ENCODE data around the gene HOATZ. TPM values are rescaled to one million over a fixed set of nuclear protein-coding genes. Genes with fewer than 3 reads are reported as not detected.

HOATZ gene
- total and polyA plus RNA-seq, 2 of the 13 experiments (the other 11 are each of a cell fraction or from before 2014, with no cell fraction given) = not detected

- TF ChIP-seq ZKSCAN1 (IDR thresholded peaks at IDR 0.05; ENCODE audit: low read length) = no peak
Observed at GRCh38 chr11:111528557-111528956, 14.0 kb downstream of the HOATZ start (continued).

- H3K27me3 ChIP-seq (ENCODE audit: control insufficient read depth in 1 of 2, insufficient read depth in 2 of 2, low read length in 2 of 2) = peaks cover 0 to 5% of the 10 kb centered on the region in 2 experiments; a peak in 3 of 5 replicates
- H3K4me3 ChIP-seq (replicated peaks in 1 of 3; ENCODE audit: insufficient read depth in 1 of 3, low read depth in 2 of 3, low read length in 3 of 3) = no peak overlapping the region
- H3K9me3 ChIP-seq (ENCODE audit: low read length) = no peaks in the 10 kb centered on the region
- no peaks in the 10 kb centered on the region for H4K20me1 ChIP-seq (ENCODE audit: insufficient read depth, low read length)
- no peak overlapping the region for H2AFZ ChIP-seq (ENCODE audit: low read length)
- no peaks in the 10 kb centered on the region for H3K79me2 ChIP-seq (ENCODE audit: insufficient read depth, low read length)
- intact Hi-C loops (cut with micrococcal nuclease; ENCODE audit: unreplicated experiment) = no loop called here
- BruUV-seq (replicated peaks) = no TSS peak
- in situ Hi-C loops (cut with HindIII; ENCODE audit: extremely low pct_ligation_motif_present, low pct_unique_long_range_greater_than_20kb) = no loop called here
- CTCF ChIA-PET (ENCODE audit: low intra/inter-chr PET ratio, low total read pairs) = no interaction called here
- DNase-seq (ENCODE audit: low spot score) = no peak
- POLR2A ChIA-PET = no interaction called here
- H3K4me1 ChIP-seq (ENCODE audit: insufficient read depth, low read length) = no peaks in the 10 kb centered on the region
- no peak overlapping the region for H3K9ac ChIP-seq (ENCODE audit: insufficient read depth, low read depth, low read length)
- WGBS (ENCODE audit: low lambda C conversion rate) = 7% methylated on average over 3 of the region's 3 CpGs
- no peak for FAIRE-seq
- H3K36me3 ChIP-seq (replicated peaks in 1 of 2; ENCODE audit: control insufficient read depth in 1 of 2, insufficient read depth in 2 of 2, low read length in 2 of 2) = no peaks in the 10 kb centered on the region
- no peak overlapping the region for H3K4me2 ChIP-seq (ENCODE audit: low read depth, low read length)
- H3K27ac ChIP-seq (ENCODE audit: extremely low read length, insufficient read depth, low read length) = no peak overlapping the region
- ATAC-seq = no peak
- no peak for TF ChIP-seq ZNF274 (CRISPR knock-in tag; IDR thresholded peaks at IDR 0.05)
- TF ChIP-seq LCORL (IDR thresholded peaks at IDR 0.05) = no peak
- TF ChIP-seq LCORL (CRISPR knock-in tag; IDR thresholded peaks at IDR 0.05) = no peak
- TF ChIP-seq CEBPB (IDR thresholded peaks at IDR 0.05; ENCODE audit: borderline replicate concordance, low read depth, low read length) = no peak
- TF ChIP-seq NKX3-1 (CRISPR knock-in tag; IDR thresholded peaks at IDR 0.05) = no peak
- TF ChIP-seq CSRNP2 (CRISPR knock-in tag; conservative IDR thresholded peaks at IDR 0.05; ENCODE audit: low read depth) = no peak
- no peak for TF ChIP-seq LRRFIP1 (CRISPR knock-in tag; conservative IDR thresholded peaks at IDR 0.05)
- TF ChIP-seq ZBTB7A (CRISPR knock-in tag; IDR thresholded peaks at IDR 0.05) = no peak
- no peak for TF ChIP-seq ZNF639 (CRISPR knock-in tag; conservative IDR thresholded peaks at IDR 0.05)
- TF ChIP-seq HES4 (CRISPR knock-in tag; IDR thresholded peaks at IDR 0.05; ENCODE audit: borderline replicate concordance) = no peak
- TF ChIP-seq AGO1 (IDR thresholded peaks at IDR 0.05; ENCODE audit: low read depth, low read length, poor library complexity, severe bottlenecking) = no peak
- TF ChIP-seq POGK (CRISPR knock-in tag; conservative IDR thresholded peaks at IDR 0.05) = no peak
- no peak for TF ChIP-seq TBX2 (CRISPR knock-in tag; IDR thresholded peaks at IDR 0.05; ENCODE audit: borderline replicate concordance)
- no peak for TF ChIP-seq GMEB1 (CRISPR knock-in tag; IDR thresholded peaks at IDR 0.05; ENCODE audit: borderline replicate concordance)
Observed at GRCh38 chr11:111530091-111530490, 15.5 kb downstream of the HOATZ start.
